Smooth muscle cell (in vitro differentiated cells): ENCODE results near the gene VOPP1. TPM values are rescaled to one million over a fixed set of nuclear protein-coding genes. Genes with fewer than 3 reads are reported as not detected.

Experiments
- DNase-seq: peaks from one replicate; lab custom pipeline; 2025; ENCODE audit not compliant: unreplicated experiment; lab: John Stamatoyannopoulos, UW
- H2AFZ ChIP-seq: fragments of 200-600 bp; sonication (generic); 2 replicates; pipeline ENCODE4 v1.6.0; 2016; ENCODE audit warnings: antibody characterized with exemption, low read depth, mild to moderate bottlenecking
- H3F3A ChIP-seq: fragments of 200-600 bp; sonication (generic); 2 replicates; pipeline ENCODE4 v1.6.0; 2017; ENCODE audit warnings: antibody characterized with exemption, low read depth
- H3K27ac ChIP-seq: fragments of 200-600 bp; sonication (generic); 2 replicates; pipeline ENCODE4 v1.5.1; 2016; ENCODE audit warnings: low read depth, mild to moderate bottlenecking
- H3K27me3 ChIP-seq: fragments of 200-600 bp; sonication (generic); 2 replicates; pipeline ENCODE4 v1.6.1; 2016; ENCODE audit warnings: low read depth, mild to moderate bottlenecking
- H3K36me3 ChIP-seq: fragments of 200-600 bp; sonication (generic); 2 replicates; pipeline ENCODE4 v1.5.1; 2016; ENCODE audit warnings: low read depth
- H3K4me1 ChIP-seq: fragments of 200-600 bp; sonication (generic); 2 replicates; pipeline ENCODE4 v1.5.1; 2016; ENCODE audit warnings: low read depth
- H3K4me2 ChIP-seq: fragments of 200-600 bp; sonication (generic); 2 replicates; pipeline ENCODE4 v1.6.0; 2016; ENCODE audit warnings: mild to moderate bottlenecking
- H3K4me3 ChIP-seq: fragments of 200-600 bp; sonication (generic); 2 replicates; pipeline ENCODE4 v1.5.1; 2016; ENCODE audit warnings: mild to moderate bottlenecking
- H3K79me2 ChIP-seq: fragments of 200-600 bp; sonication (generic); 2 replicates; pipeline ENCODE4 v1.6.0; 2016; ENCODE audit warnings: low read depth, mild to moderate bottlenecking
- H3K9ac ChIP-seq: fragments of 200-600 bp; sonication (generic); 2 replicates; pipeline ENCODE4 v1.6.0; 2016; ENCODE audit warnings: low read depth
- H3K9me3 ChIP-seq: fragments of 200-600 bp; sonication (generic); replicated peaks from 2 replicates; pipeline ENCODE4 v1.5.1; 2016; ENCODE audit warnings: low read depth
- H4K20me1 ChIP-seq: fragments of 200-600 bp; sonication (generic); 2 replicates; pipeline ENCODE4 v1.6.0; 2016; ENCODE audit warnings: low read depth
- WGBS: methylation state at CpG from one replicate; pipeline ENCODE4 v1.1.7; 2016; ENCODE audit warnings: low lambda C conversion rate; 5-methylcytosine and 5-hydroxymethylcytosine counted together
- polyA plus RNA-seq: library from polyadenylated mRNA; unstranded; fragments of >200 nt; fragmentation: Nextera tagmentation; extraction: Ambion mirVana; gene quantifications from 2 replicates; pipeline ENCODE4 v1.2.1, GENCODE V29; 2016
- total RNA-seq: library from RNA; depleted of rRNA; stranded (reverse); fragments of >200 nt; gene quantifications from 2 replicates; pipeline ENCODE4 v1.2.3, GENCODE V29; 2014
- TF ChIP-seq, protein P1 (sequence below): fragments of 200-600 bp; sonication (generic); IDR thresholded peaks from 2 replicates; pipeline ENCODE4 v1.5.1; 2017; ENCODE audit warnings: borderline replicate concordance, mild to moderate bottlenecking, antibody characterized with exemption; ENCODE audit not compliant: insufficient read depth, poor library complexity, severe bottlenecking

Gene VOPP1
- total and polyA plus RNA-seq, 2 experiments from 2014 or later = 18.3 to 26.6 TPM

- Histone ChIP-seq H3K36me3 (no peaks in the 10 kb centered on the region), H3K79me2 (no peaks in the 10 kb centered on the region), H3K4me2 (no peak overlapping the region), H3K9me3 (no peaks in the 10 kb centered on the region), H3K27ac (no peak overlapping the region), H3K27me3 (no peaks in the 10 kb centered on the region), H3K4me1 (no peaks in the 10 kb centered on the region), H4K20me1 (no peaks in the 10 kb centered on the region), H3K4me3 (no peak overlapping the region), H3K9ac (no peak overlapping the region), H3F3A (no peaks in the 10 kb centered on the region), H2AFZ (no peak overlapping the region)
- TF ChIP-seq, protein P1, sequence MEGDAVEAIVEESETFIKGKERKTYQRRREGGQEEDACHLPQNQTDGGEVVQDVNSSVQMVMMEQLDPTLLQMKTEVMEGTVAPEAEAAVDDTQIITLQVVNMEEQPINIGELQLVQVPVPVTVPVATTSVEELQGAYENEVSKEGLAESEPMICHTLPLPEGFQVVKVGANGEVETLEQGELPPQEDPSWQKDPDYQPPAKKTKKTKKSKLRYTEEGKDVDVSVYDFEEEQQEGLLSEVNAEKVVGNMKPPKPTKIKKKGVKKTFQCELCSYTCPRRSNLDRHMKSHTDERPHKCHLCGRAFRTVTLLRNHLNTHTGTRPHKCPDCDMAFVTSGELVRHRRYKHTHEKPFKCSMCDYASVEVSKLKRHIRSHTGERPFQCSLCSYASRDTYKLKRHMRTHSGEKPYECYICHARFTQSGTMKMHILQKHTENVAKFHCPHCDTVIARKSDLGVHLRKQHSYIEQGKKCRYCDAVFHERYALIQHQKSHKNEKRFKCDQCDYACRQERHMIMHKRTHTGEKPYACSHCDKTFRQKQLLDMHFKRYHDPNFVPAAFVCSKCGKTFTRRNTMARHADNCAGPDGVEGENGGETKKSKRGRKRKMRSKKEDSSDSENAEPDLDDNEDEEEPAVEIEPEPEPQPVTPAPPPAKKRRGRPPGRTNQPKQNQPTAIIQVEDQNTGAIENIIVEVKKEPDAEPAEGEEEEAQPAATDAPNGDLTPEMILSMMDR = no peak
- WGBS = 83% methylated on average over 1 of the region's 1 CpG
- no peak for DNase-seq
Measured at GRCh38 chr7:55437375-55437774, 134.9 kb downstream of the VOPP1 start.

DNA sequence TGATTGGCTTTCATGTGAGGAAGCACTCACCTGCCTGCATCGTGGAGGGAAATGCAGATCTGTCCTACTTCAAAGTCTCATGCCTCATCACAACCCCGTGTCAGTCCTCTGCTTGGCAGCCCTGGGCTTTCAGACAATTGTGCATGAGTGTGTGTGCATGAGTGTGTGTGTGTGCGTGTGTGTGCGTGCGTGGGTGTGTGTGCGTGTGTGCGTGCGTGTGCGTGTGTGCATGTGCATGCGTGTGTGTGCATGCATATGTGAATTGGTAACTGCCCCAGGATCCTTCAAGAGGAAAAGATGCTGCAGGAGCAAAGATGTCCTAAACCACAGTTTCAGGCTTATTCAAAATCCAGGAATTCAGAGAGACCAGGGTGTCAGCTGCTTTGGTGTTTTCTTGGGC is 135.8 kb downstream of the VOPP1 start:
- H3K4me2 ChIP-seq = no peak overlapping the region
- no peaks in the 10 kb centered on the region for H3K27me3 ChIP-seq
- H2AFZ ChIP-seq = no peak overlapping the region
- no peak overlapping the region for H3K27ac ChIP-seq
- H3K9ac ChIP-seq = no peak overlapping the region
- 84% methylated on average over 10 of the region's 10 CpGs for WGBS
- no peak for DNase-seq
- H4K20me1 ChIP-seq = no peaks in the 10 kb centered on the region
- no peak overlapping the region for H3K4me3 ChIP-seq
- H3K9me3 ChIP-seq = no peaks in the 10 kb centered on the region
- no peaks in the 10 kb centered on the region for H3K4me1 ChIP-seq
- H3K36me3 ChIP-seq = no peaks in the 10 kb centered on the region
- no peaks in the 10 kb centered on the region for H3K79me2 ChIP-seq
- no peaks in the 10 kb centered on the region for H3F3A ChIP-seq
- TF ChIP-seq, protein P1 = no peak

DNA sequence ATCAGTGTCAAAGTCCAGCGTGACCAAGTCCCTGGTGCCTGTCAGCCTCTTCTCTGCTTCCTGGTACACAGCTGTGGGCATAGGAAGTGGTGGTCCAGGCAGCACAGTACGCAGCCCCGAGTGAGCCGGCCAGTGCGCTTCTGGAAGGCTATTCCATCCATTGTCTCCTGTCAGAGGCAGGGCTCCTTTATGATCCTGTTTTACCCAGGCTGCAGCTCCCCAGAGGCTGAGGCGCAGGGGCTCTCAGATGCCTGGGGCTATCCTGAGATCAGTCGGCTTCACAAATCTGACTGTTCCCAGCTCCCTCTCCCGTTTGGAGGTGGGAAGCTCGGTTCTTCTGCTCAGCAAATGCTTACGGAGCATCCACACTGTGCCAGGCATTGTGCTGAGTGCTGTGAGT is 136.8 kb downstream of the VOPP1 start:
- H3K9me3 ChIP-seq = no peaks in the 10 kb centered on the region
- H3K27me3 ChIP-seq = no peaks in the 10 kb centered on the region
- no peaks in the 10 kb centered on the region for H3K79me2 ChIP-seq
- H3F3A ChIP-seq = no peaks in the 10 kb centered on the region
- no peaks in the 10 kb centered on the region for H3K4me1 ChIP-seq
- 91% methylated on average over 10 of the region's 10 CpGs for WGBS
- no peak overlapping the region for H3K4me2 ChIP-seq
- H2AFZ ChIP-seq = no peak overlapping the region
- DNase-seq = no peak
- no peaks in the 10 kb centered on the region for H4K20me1 ChIP-seq
- H3K36me3 ChIP-seq = no peaks in the 10 kb centered on the region
- H3K9ac ChIP-seq = no peak overlapping the region
- TF ChIP-seq, protein P1 = no peak
- no peak overlapping the region for H3K4me3 ChIP-seq
- H3K27ac ChIP-seq = no peak overlapping the region

DNA sequence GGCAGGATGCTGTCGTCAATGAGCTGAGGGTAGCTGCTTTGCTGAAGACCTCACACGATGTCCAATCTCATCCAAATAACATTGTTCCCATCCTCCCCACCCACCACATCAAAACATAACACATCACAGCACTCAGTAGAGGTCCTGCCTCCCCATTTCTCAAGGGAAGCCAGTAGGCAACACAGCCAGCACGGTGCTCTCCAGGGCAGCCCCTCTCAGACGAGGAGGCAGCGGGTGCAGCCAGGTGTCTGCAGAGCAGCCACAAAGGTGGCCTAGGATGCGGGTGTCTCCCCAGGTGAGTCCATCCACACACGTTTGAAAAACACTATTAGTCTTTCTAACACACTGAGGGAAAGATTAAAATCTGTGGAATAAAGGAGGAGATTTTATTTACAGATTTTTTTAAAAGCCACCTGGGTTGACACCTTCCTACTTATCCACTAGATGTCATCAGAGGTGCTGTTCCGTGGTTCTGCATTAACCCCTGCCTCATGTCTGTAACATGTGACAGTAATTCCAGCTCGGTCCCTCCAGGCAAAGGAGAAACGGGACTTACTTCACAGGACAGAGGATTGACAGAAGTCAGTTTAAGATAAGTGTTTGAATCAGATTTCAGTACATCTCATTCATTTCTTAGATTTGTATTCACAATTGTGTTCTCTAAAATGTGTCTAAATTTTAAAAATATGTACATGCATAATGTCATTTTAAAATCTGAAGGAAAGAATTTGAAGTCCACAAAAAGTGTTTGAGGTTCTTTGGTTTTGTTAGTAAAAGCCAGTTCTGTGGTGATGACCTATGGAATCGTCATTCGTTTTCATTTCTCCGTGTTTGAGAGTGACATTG is 139.1 kb downstream of the VOPP1 start:
- TF ChIP-seq, protein P1 = peak; percentile 36
- Histone ChIP-seq H3K36me3 (no peaks in the 10 kb centered on the region), H3K4me3 (no peak overlapping the region), H3K4me2 (no peak overlapping the region), H3K27ac (no peak overlapping the region), H3K4me1 (no peaks in the 10 kb centered on the region), H3K9ac (no peak overlapping the region), H3K9me3 (no peaks in the 10 kb centered on the region), H3K79me2 (no peaks in the 10 kb centered on the region), H2AFZ (no peak overlapping the region), H4K20me1 (no peaks in the 10 kb centered on the region), H3K27me3 (no peaks in the 10 kb centered on the region), H3F3A (no peaks in the 10 kb centered on the region)
- 77% methylated on average over 13 of the region's 13 CpGs for WGBS
- no peak for DNase-seq
